ENCODE data around the gene TARM1.

Gene TARM1

DNA sequence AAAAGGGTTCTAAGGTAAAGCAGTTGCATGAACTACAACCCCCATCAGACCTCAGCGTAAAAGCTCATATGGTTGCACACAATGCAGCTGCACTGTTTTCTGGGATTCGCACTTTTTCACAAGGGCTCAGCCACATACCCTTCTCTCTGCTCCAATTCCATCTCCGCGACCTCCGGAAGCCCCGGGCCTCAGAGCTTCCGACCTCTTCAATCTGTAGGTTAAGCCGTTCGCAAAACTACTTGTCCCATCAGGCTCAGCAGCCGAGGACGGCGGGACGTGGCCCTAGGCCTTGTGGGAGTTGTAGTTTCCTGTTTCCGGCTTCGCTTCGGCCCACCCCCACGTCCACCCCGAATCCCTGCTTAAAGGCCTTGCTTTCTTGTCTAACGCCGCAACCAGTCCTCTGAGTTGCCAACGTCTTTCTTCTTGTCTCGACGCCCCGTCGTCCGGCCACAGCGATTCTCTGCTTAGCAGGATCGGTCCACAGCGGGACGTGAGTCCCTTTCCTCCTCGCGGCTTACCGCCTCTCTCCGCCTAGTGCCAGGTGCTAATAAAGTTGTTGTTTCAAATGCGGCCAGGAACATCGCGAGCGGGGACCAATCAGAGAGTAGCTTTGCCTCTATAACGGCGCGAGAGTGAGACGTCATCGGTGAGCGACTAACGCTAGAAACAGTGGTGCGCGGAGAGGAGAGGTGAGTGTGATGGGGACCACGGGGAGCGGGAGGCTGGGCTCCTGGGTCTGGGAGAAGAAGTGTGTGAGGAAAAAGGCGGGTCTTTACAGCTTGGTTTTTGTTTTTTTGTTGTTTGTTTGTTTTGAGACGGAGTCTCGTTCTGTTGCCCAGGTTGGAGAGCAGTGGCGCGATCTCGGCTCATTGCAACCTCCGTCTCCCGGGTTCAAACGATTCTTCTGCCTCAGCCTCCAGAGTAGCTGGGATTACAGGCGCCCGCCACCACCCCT, 34.2 kb upstream of the TARM1 start, which contains the start of the genes PRPF31 and TFPT (continued):
- TF ChIP-seq, protein P1, sequence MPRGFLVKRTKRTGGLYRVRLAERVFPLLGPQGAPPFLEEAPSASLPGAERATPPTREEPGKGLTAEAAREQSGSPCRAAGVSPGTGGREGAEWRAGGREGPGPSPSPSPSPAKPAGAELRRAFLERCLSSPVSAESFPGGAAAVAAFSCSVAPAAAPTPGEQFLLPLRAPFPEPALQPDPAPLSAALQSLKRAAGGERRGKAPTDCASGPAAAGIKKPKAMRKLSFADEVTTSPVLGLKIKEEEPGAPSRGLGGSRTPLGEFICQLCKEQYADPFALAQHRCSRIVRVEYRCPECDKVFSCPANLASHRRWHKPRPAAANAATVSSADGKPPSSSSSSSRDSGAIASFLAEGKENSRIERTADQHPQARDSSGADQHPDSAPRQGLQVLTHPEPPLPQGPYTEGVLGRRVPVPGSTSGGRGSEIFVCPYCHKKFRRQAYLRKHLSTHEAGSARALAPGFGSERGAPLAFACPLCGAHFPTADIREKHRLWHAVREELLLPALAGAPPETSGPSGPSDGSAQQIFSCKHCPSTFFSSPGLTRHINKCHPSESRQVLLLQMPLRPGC (tag by site-specific recombination; IDR thresholded peaks at IDR 0.05), result peak; percentile 77
- TF ChIP-seq ZNF677 (tag by site-specific recombination; IDR thresholded peaks at IDR 0.05) (no peak), ZNF221 (tag by site-specific recombination; IDR thresholded peaks at IDR 0.05; ENCODE audit: borderline replicate concordance) (no peak), ZNF394 (tag by site-specific recombination; IDR thresholded peaks at IDR 0.05; ENCODE audit: borderline replicate concordance) (peak; percentile 65; the same call in 1 of the 2 replicates), REPIN1 (tag by site-specific recombination; IDR thresholded peaks at IDR 0.05; ENCODE audit: low read depth) (peak; percentile 66; the same call in 1 of the 2 replicates), ZNF76 (tag by site-specific recombination; IDR thresholded peaks at IDR 0.05; ENCODE audit: borderline replicate concordance, low read depth) (peak; percentile 100), ZNF324 (tag by site-specific recombination; IDR thresholded peaks at IDR 0.05) (peak; percentile 94), ZNF239 (tag by site-specific recombination; IDR thresholded peaks at IDR 0.05) (peak; percentile 64; the same call in 1 of the 2 replicates), SCRT2 (tag by site-specific recombination; IDR thresholded peaks at IDR 0.05) (peak; percentile 67), ZNF776 (tag by site-specific recombination; IDR thresholded peaks at IDR 0.05; ENCODE audit: borderline replicate concordance) (no peak), ZNF624 (tag by site-specific recombination; IDR thresholded peaks at IDR 0.05) (no peak), ZNF19 (tag by site-specific recombination; IDR thresholded peaks at IDR 0.05; ENCODE audit: low read depth) (0 out of 2 replicates have a peak, but pooled peaks have one; percentile 16), OVOL3 (tag by site-specific recombination; IDR thresholded peaks at IDR 0.05) (peak; percentile 100), ZNF530 (tag by site-specific recombination; IDR thresholded peaks at IDR 0.05; ENCODE audit: low read depth) (no peak), KLF10 (tag by site-specific recombination; IDR thresholded peaks at IDR 0.05) (0 out of 2 replicates have a peak, but pooled peaks have one; percentile 28), ZNF311 (tag by site-specific recombination; IDR thresholded peaks at IDR 0.05; ENCODE audit: borderline replicate concordance) (no peak)
- TF ChIP-seq, protein P2, sequence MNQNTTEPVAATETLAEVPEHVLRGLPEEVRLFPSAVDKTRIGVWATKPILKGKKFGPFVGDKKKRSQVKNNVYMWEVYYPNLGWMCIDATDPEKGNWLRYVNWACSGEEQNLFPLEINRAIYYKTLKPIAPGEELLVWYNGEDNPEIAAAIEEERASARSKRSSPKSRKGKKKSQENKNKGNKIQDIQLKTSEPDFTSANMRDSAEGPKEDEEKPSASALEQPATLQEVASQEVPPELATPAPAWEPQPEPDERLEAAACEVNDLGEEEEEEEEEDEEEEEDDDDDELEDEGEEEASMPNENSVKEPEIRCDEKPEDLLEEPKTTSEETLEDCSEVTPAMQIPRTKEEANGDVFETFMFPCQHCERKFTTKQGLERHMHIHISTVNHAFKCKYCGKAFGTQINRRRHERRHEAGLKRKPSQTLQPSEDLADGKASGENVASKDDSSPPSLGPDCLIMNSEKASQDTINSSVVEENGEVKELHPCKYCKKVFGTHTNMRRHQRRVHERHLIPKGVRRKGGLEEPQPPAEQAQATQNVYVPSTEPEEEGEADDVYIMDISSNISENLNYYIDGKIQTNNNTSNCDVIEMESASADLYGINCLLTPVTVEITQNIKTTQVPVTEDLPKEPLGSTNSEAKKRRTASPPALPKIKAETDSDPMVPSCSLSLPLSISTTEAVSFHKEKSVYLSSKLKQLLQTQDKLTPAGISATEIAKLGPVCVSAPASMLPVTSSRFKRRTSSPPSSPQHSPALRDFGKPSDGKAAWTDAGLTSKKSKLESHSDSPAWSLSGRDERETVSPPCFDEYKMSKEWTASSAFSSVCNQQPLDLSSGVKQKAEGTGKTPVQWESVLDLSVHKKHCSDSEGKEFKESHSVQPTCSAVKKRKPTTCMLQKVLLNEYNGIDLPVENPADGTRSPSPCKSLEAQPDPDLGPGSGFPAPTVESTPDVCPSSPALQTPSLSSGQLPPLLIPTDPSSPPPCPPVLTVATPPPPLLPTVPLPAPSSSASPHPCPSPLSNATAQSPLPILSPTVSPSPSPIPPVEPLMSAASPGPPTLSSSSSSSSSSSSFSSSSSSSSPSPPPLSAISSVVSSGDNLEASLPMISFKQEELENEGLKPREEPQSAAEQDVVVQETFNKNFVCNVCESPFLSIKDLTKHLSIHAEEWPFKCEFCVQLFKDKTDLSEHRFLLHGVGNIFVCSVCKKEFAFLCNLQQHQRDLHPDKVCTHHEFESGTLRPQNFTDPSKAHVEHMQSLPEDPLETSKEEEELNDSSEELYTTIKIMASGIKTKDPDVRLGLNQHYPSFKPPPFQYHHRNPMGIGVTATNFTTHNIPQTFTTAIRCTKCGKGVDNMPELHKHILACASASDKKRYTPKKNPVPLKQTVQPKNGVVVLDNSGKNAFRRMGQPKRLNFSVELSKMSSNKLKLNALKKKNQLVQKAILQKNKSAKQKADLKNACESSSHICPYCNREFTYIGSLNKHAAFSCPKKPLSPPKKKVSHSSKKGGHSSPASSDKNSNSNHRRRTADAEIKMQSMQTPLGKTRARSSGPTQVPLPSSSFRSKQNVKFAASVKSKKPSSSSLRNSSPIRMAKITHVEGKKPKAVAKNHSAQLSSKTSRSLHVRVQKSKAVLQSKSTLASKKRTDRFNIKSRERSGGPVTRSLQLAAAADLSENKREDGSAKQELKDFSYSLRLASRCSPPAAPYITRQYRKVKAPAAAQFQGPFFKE (tag by site-specific recombination; IDR thresholded peaks at IDR 0.05; ENCODE audit: borderline replicate concordance), result no peak
- TF ChIP-seq, protein P3, sequence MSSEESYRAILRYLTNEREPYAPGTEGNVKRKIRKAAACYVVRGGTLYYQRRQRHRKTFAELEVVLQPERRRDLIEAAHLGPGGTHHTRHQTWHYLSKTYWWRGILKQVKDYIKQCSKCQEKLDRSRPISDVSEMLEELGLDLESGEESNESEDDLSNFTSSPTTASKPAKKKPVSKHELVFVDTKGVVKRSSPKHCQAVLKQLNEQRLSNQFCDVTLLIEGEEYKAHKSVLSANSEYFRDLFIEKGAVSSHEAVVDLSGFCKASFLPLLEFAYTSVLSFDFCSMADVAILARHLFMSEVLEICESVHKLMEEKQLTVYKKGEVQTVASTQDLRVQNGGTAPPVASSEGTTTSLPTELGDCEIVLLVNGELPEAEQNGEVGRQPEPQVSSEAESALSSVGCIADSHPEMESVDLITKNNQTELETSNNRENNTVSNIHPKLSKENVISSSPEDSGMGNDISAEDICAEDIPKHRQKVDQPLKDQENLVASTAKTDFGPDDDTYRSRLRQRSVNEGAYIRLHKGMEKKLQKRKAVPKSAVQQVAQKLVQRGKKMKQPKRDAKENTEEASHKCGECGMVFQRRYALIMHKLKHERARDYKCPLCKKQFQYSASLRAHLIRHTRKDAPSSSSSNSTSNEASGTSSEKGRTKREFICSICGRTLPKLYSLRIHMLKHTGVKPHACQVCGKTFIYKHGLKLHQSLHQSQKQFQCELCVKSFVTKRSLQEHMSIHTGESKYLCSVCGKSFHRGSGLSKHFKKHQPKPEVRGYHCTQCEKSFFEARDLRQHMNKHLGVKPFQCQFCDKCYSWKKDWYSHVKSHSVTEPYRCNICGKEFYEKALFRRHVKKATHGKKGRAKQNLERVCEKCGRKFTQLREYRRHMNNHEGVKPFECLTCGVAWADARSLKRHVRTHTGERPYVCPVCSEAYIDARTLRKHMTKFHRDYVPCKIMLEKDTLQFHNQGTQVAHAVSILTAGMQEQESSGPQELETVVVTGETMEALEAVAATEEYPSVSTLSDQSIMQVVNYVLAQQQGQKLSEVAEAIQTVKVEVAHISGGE (tag by site-specific recombination; conservative IDR thresholded peaks at IDR 0.05; ENCODE audit: low read depth), result peak; percentile 74
- TF ChIP-seq, protein P4, sequence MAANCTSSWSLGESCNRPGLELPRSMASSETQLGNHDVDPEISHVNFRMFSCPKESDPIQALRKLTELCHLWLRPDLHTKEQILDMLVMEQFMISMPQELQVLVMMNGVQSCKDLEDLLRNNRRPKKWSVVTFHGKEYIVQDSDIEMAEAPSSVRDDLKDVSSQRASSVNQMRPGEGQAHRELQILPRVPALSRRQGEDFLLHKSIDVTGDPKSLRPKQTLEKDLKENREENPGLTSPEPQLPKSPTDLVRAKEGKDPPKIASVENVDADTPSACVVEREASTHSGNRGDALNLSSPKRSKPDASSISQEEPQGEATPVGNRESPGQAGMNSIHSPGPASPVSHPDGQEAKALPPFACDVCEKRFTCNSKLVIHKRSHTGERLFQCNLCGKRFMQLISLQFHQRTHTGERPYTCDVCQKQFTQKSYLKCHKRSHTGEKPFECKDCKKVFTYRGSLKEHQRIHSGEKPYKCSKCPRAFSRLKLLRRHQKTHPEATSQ (tag by site-specific recombination; IDR thresholded peaks at IDR 0.05), result 0 out of 2 replicates have a peak, but pooled peaks have one; percentile 26
- TF ChIP-seq, protein P5, sequence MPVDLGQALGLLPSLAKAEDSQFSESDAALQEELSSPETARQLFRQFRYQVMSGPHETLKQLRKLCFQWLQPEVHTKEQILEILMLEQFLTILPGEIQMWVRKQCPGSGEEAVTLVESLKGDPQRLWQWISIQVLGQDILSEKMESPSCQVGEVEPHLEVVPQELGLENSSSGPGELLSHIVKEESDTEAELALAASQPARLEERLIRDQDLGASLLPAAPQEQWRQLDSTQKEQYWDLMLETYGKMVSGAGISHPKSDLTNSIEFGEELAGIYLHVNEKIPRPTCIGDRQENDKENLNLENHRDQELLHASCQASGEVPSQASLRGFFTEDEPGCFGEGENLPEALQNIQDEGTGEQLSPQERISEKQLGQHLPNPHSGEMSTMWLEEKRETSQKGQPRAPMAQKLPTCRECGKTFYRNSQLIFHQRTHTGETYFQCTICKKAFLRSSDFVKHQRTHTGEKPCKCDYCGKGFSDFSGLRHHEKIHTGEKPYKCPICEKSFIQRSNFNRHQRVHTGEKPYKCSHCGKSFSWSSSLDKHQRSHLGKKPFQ (tag by site-specific recombination; IDR thresholded peaks at IDR 0.05), result no peak
- TF ChIP-seq, protein P6, sequence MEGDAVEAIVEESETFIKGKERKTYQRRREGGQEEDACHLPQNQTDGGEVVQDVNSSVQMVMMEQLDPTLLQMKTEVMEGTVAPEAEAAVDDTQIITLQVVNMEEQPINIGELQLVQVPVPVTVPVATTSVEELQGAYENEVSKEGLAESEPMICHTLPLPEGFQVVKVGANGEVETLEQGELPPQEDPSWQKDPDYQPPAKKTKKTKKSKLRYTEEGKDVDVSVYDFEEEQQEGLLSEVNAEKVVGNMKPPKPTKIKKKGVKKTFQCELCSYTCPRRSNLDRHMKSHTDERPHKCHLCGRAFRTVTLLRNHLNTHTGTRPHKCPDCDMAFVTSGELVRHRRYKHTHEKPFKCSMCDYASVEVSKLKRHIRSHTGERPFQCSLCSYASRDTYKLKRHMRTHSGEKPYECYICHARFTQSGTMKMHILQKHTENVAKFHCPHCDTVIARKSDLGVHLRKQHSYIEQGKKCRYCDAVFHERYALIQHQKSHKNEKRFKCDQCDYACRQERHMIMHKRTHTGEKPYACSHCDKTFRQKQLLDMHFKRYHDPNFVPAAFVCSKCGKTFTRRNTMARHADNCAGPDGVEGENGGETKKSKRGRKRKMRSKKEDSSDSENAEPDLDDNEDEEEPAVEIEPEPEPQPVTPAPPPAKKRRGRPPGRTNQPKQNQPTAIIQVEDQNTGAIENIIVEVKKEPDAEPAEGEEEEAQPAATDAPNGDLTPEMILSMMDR (tag by site-specific recombination; IDR thresholded peaks at IDR 0.05), result 0 out of 2 replicates have a peak, but pooled peaks have one; percentile 42

All from HEK293 (cell line).